Activated CD4-positive, alpha-beta memory T cell treated with anti-CD3 and anti-CD28 coated beads, Interleukin-2, amount 10 ng/mL, durations not matched to agents 7 days and 5 days (primary cell): ENCODE data around the gene SMIM29. TPM values are rescaled to one million over a fixed set of nuclear protein-coding genes. Genes with fewer than 3 reads are reported as not detected.

ENCODE experiments used
- CTCF ChIA-PET: fragments of 350-600 bp; sonication (Branson Sonifier 250); formaldehyde crosslinking; loops from one replicate; lab custom pipeline; 2021; ENCODE audit warnings: antibody characterized with exemption, inconsistent platforms; lab: Charles Lee
- POLR2A ChIA-PET: fragments of 350-600 bp; sonication (Branson Sonifier 250); formaldehyde crosslinking; loops from one replicate; lab custom pipeline; 2021; ENCODE audit warnings: antibody characterized with exemption; lab: Charles Lee
- DNase-seq: peaks from one replicate; pipeline ENCODE4 v3.0.0-alpha.2; 2020
- H3K27ac Mint-ChIP-seq: one replicate; pipeline ENCODE4 v1.8.0; 2021; ENCODE audit warnings: mild to moderate bottlenecking, mixed read lengths
- H3K27me3 Mint-ChIP-seq: one replicate; pipeline ENCODE4 v1.8.0; 2021; ENCODE audit warnings: mixed read lengths
- H3K36me3 Mint-ChIP-seq: one replicate; pipeline ENCODE4 v1.8.0; 2021; ENCODE audit warnings: low read depth, mixed read lengths
- H3K4me1 Mint-ChIP-seq: one replicate; pipeline ENCODE4 v1.8.0; 2021; ENCODE audit warnings: mixed read lengths
- H3K4me3 Mint-ChIP-seq: one replicate; pipeline ENCODE4 v1.8.0; 2021; ENCODE audit warnings: mild to moderate bottlenecking, mixed read lengths
- H3K9me3 Mint-ChIP-seq: one replicate; pipeline ENCODE4 v1.8.0; 2021; ENCODE audit warnings: mixed read lengths
- total RNA-seq, 2 experiments: library from RNA; stranded (reverse); gene quantifications; one replicate each; pipeline ENCODE4 v1.2.3, GENCODE V29; 2021

Gene SMIM29
- total RNA-seq, 2 experiments from 2014 or later, result 38.3 to 38.4 TPM

DNA sequence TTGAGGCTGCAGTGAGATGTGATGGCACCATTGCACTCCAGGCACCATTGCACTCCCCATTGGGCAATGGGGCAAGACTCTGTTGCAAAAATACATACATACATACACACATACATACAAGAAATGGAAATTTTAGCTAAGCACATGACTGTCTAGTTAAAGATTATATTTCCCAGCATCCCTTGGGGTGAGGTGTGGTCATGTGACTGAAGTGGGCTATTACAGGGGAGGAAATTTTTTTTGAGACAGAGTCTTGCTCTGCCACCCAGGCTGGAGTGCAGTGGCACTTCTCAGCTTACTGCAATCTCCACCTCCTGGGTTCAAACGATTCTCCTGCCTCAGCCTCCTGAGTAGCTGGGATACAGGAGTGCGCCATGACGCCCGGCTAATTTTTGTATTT lies 44.1 kb downstream of the SMIM29 start:
- DNase-seq, result no peak
- H3K36me3 Mint-ChIP-seq, result no peaks in the 10 kb centered on the region
- POLR2A ChIA-PET, result no interaction called here
- peaks cover 13% of the 10 kb centered on the region for H3K4me1 Mint-ChIP-seq
- peaks cover 3% of the 10 kb centered on the region for H3K9me3 Mint-ChIP-seq
- no peak overlapping the region for H3K27ac Mint-ChIP-seq
- H3K4me3 Mint-ChIP-seq, result no peak overlapping the region
- CTCF ChIA-PET, result interaction anchor here (0.7 to 2.0 kb wide), 2 partner anchors 9 to 1538 kb away, joined by 4 to 9 read pairs; no protein-coding TSS in a partner anchor
- no peaks in the 10 kb centered on the region for H3K27me3 Mint-ChIP-seq

DNA sequence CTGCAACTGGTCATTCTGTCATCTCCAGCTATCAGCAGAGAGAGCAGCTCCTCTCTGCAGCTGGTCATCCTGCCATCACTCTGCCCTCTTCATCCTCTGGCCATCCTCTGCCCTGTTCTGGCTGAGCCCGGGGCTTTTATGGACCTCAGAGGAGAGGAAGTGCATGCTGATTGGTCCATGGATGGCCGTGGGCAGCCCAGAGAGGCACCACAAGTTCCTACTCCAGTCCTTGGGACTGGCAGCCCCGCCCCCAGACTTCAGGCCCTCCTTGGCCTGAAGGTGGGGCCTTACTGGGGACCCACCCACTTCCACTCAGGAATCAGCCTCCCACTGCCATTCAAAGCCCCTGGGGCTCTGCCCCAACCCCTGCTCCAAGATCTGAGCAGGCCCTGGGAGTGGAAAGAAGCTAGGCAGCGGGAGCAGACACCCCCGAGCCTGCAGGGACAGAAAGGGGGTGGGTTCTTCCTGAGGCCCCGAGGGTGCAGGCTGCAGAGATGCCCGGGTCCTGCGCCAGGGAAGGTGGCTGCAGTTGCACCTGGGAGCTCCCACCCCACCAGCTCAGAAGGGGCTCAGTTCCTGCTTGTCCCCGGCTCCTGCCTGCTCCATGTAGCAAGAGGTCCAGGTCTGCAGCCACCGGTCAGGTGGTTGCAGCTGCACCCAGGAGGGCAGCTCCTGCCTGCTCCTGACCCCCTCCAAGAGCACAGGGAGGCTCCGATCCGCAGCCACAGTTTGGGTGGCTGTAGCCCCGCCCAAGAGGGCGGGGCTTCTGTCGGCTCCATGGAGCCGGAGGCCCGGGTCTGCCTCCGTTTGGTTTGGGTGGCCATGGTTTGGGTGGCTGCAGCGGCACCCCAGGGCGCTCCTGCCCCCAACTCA lies 46.2 kb downstream of the SMIM29 start:
- DNase-seq, result no peak
- ChIA-PET POLR2A (no interaction called here), CTCF (interaction anchor here (0.6 kb wide), 1 partner anchor 212 kb away, joined by 3 read pairs; no protein-coding TSS in a partner anchor)
- Mint-ChIP-seq H3K4me1 (peaks cover 8% of the 10 kb centered on the region), H3K4me3 (no peak overlapping the region), H3K36me3 (no peaks in the 10 kb centered on the region), H3K27me3 (peaks cover 5% of the 10 kb centered on the region), H3K27ac (no peak overlapping the region), H3K9me3 (peaks cover 3% of the 10 kb centered on the region)

DNA sequence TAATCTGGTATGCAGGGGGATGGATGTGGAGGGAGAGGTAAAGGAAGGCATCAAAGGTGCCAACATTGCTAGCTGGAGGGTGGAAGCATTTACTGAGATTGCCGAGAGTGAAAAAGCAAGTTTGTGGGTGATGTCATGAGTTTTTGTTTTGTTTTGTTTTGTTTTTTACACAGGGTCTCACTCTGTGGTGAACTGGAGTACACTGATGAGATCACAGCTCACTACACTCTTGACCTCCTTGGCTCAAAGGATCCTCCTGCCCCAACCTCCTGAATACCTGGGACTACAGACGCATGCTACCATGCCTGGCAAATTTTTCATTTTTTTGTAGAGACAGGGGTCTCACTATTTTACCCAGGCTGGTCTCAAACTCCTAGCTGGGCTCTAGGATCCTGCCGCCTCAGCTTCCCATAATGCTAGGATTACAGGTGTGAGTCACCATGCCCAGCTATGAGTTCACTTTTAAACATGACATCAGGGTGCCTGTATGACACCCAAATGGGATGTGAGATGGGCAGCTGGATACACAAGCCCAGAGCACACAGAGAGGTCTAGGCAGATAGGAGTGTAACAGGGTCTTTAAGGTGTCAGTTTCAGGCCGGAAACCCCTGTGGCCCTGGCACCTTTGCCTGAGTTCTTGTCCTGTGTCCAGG lies 47.2 kb downstream of the SMIM29 start:
- Mint-ChIP-seq H3K4me1 (peaks cover under 1% of the 10 kb centered on the region), H3K4me3 (no peak overlapping the region), H3K9me3 (peaks cover 3% of the 10 kb centered on the region), H3K27ac (no peak overlapping the region), H3K36me3 (no peaks in the 10 kb centered on the region), H3K27me3 (peaks cover 5% of the 10 kb centered on the region)
- ChIA-PET CTCF (interaction anchor here (0.6 kb wide), 1 partner anchor 213 kb away, joined by 3 read pairs; no protein-coding TSS in a partner anchor), POLR2A (interaction anchor here (1.2 kb wide), 1 partner anchor 35 kb away, joined by 3 read pairs; the partner anchor contains the start of gene HMGA1)
- DNase-seq, result no peak

DNA sequence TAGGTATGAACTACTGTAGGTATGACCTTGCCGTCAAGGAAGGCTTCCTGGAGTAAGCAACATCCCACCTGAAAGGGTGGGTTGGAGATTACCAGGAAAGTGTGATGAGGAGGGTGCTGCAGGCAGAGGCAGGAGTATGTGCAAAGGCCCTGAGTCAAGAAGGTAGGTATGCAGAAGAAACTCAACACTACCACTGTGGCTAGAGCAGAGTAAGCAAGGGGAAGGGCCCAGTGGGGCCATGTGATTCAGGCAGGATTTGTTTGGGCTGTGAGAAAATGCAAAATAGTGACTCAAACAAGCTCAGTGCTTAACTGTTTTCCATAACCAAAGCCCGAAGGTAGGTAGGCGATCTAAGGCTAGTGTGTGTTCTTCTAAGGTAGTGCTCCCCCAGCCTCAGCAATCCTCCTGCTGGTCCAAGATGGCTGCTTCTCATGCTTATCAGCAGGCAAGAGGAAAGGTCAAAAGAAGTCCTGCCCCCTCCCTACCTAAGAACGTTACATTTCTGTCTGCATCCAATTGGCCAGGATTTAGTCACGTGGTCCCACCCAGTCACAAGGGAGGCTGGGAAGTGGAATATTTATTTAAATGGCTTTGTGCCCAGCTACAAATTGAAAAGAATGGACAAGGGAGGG lies 48.4 kb downstream of the SMIM29 start:
- ChIA-PET POLR2A (interaction anchor here (1.2 kb wide), 1 partner anchor 36 kb away, joined by 3 read pairs; the partner anchor contains the start of gene HMGA1), CTCF (no interaction called here)
- Mint-ChIP-seq H3K4me1 (peaks cover 3% of the 10 kb centered on the region), H3K27me3 (peaks cover 5% of the 10 kb centered on the region), H3K4me3 (no peak overlapping the region), H3K27ac (no peak overlapping the region), H3K9me3 (peaks cover 3% of the 10 kb centered on the region), H3K36me3 (no peaks in the 10 kb centered on the region)
- no peak for DNase-seq

DNA sequence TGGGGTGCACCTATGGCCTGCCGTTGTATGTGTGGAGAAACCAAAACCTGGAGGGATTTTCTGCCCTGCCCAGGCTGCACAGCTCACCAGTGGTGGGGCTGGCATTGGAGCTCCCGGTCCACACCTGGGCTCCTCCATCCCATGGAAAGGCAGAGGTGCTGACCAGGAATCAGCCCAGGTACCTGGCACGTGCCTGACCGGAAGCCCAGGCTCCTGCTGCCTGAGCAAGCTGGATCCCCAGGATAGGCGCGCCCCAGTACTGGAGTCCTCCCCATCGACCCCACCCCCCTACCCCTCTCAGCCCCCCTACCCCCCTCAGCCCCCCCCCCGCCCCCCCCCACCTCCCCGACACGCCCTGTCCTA lies 52.0 kb downstream of the SMIM29 start:
- no peak overlapping the region for H3K27ac Mint-ChIP-seq
- H3K9me3 Mint-ChIP-seq, result peaks cover 1% of the 10 kb centered on the region
- peaks cover 11% of the 10 kb centered on the region for H3K27me3 Mint-ChIP-seq
- ChIA-PET POLR2A (interaction anchor here (0.8 to 1.8 kb wide), 4 partner anchors 40 to 196 kb away, joined by 3 to 15 read pairs (median 6); partner anchors contain the start of genes HMGA1 and NUDT3), CTCF (interaction anchor here (0.7 to 4.1 kb wide), 21 partner anchors 8 to 412 kb away, joined by 3 to 39 read pairs (median 5); partner anchors contain the start of gene SMIM29)
- no peak for DNase-seq
- H3K36me3 Mint-ChIP-seq, result no peaks in the 10 kb centered on the region
- H3K4me3 Mint-ChIP-seq, result peak overlapping the region; percentile 73
- H3K4me1 Mint-ChIP-seq, result peaks cover 3% of the 10 kb centered on the region

Other genes starting within 250 kb of the SMIM29 start
- not detected for gene GRM4, start 102.9 kb downstream of the SMIM29 start, total RNA-seq
- 100 to 1,000 TPM; 269 to 282 TPM for gene HMGA1, start 12.1 kb downstream of the SMIM29 start, total RNA-seq
- gene NUDT3, start 143.7 kb upstream of the SMIM29 start, total RNA-seq, result 10 to 100 TPM in 1 of 2 experiments, 1 to 10 TPM in 1; 9.9 to 10.0 TPM
- gene RPS10, start 177.1 kb upstream of the SMIM29 start, total RNA-seq, result 1,000 to 10,000 TPM; 1,296 to 1,320 TPM
- gene PACSIN1, start 217.1 kb upstream of the SMIM29 start, total RNA-seq, result 1 to 10 TPM; 1.8 to 2.2 TPM